ENCODE results near the gene SENP1. TPM values are rescaled to one million over a fixed set of nuclear protein-coding genes. Genes with fewer than 3 reads are reported as not detected.
A peak's percentile ranks its signal among the peaks of the same experiment; 100 is the strongest.

SENP1 gene
- total RNA-seq, 1 donor from 2014 or later, result 16.9 TPM

DNA sequence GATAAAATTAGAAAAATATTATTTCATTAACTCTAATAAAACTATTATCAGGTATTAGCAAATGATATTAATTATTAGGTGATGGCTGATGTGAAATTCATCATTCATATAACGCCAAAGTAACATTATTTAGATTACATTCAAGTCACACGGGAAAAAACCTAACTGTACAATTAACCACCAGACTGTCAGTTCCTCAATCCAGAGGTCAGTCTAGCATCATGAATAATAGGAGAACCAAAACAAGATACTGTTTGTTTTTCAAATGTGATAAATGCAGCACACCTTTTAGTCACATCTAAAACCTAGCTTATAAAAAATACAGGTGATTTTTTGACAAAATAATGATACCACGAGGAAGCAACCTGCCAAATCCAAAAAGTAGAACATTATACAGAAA, 19.6 kb downstream of the SENP1 start:
- Histone ChIP-seq H3K27ac (no peak overlapping the region), H3K9me3 (no peaks in the 10 kb centered on the region), H3K36me3 (peaks cover 69% of the 10 kb centered on the region), H3K27me3 (no peaks in the 10 kb centered on the region), H3K4me1 (no peaks in the 10 kb centered on the region), H3K4me3 (no peak overlapping the region)
- DNase-seq (no peak), ATAC-seq (no peak)
- intact Hi-C loops (cut with DNase I), result no loop called here
- no peak for TF ChIP-seq CTCF (IDR thresholded peaks at IDR 0.05)

DNA sequence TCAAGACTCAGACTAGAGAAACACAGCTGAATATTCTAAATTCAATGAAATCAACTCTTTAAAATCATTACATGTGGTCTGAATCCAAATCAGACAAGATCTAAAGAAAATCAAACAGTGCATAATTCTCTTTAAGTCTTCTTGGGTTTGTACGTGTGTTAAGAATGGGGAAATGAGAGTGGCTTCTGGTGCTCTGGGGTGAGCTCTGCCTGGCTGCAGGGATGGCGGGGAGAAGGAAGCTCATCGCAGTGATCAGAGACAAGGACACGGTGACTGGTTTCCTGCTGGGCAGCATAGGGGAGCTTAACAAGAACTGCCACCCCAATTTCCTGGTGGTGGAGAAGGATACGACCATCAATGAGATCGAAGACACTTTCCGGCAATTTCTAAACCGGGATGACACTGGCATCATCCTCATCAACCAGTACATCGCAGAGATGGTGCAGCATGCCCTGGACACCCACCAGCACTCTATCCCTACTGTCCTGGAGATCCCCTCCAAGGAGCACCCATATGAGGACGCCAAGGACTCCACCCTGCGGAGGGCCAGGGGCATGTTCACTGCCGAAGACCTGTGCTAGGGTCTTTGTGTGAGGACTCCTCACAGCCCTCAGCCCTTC, 20.9 kb downstream of the SENP1 start:
- intact Hi-C loops (cut with DNase I), result no loop called here
- Histone ChIP-seq H3K4me3 (no peak overlapping the region), H3K4me1 (no peaks in the 10 kb centered on the region), H3K27me3 (no peaks in the 10 kb centered on the region), H3K27ac (no peak overlapping the region), H3K9me3 (no peaks in the 10 kb centered on the region), H3K36me3 (peaks cover 73% of the 10 kb centered on the region)
- ATAC-seq, result no peak
- no peak for DNase-seq
- no peak for TF ChIP-seq CTCF (IDR thresholded peaks at IDR 0.05)

GRCh38 chr12:48084066-48084465, 21.8 kb downstream of the SENP1 start:
- Histone ChIP-seq H3K4me1 (no peaks in the 10 kb centered on the region), H3K9me3 (no peaks in the 10 kb centered on the region), H3K27me3 (no peaks in the 10 kb centered on the region), H3K4me3 (no peak overlapping the region), H3K27ac (no peak overlapping the region), H3K36me3 (peaks cover 68% of the 10 kb centered on the region)
- ATAC-seq (no peak), DNase-seq (no peak)
- intact Hi-C loops (cut with DNase I), result no loop called here
- peak; percentile 15 for TF ChIP-seq CTCF (IDR thresholded peaks at IDR 0.05)

DNA sequence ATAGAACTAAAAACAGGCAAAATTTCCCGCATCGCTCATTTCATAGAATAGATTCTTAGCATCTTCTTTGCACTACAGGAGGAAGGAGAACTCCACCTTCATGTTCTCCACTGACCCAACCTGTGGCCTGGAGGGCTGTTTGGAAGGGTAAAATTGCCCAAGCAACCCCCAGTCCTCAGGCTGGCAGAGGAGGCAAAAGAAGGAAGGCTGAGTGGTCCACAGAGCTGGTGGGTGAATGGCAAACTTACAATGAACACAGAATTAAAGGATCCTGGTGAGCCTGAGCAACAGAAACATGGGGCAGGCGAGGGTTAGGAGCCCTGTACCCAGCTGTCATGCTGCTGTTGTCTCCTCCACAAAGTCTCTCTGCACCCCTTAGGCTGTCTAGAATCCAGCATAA, 25.1 kb downstream of the SENP1 start:
- Histone ChIP-seq H3K9me3 (no peaks in the 10 kb centered on the region), H3K36me3 (peaks cover 36% of the 10 kb centered on the region), H3K4me1 (no peaks in the 10 kb centered on the region), H3K27me3 (no peaks in the 10 kb centered on the region), H3K4me3 (no peak overlapping the region), H3K27ac (no peak overlapping the region)
- DNase-seq (no peak), ATAC-seq (no peak)
- TF ChIP-seq CTCF (IDR thresholded peaks at IDR 0.05), result no peak
- intact Hi-C loops (cut with DNase I), result no loop called here

DNA sequence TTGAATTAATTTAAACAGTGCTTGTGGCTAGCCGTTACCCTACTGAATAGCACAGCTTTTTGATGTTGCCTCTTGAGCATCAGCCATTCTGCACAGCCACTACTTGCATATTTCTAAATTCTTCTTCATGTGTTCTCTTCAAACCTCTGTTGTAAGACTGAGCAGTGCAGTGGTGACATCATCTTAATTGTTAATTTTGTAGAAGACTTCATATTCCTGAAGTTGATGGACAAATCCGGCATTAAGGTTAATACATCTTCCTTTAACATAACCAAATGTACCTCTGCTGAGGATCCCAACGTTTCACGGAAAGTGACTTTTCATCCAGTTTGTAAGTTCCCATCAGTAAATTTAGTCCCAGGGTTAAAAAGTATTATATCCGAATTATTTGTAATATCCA, 25.6 kb downstream of the SENP1 start:
- H3K27me3 ChIP-seq, result no peaks in the 10 kb centered on the region
- no peaks in the 10 kb centered on the region for H3K4me1 ChIP-seq
- ATAC-seq (no peak), DNase-seq (no peak)
- H3K27ac ChIP-seq, result no peak overlapping the region
- H3K4me3 ChIP-seq, result no peak overlapping the region
- intact Hi-C loops (cut with DNase I), result no loop called here
- peaks cover 30% of the 10 kb centered on the region for H3K36me3 ChIP-seq
- no peaks in the 10 kb centered on the region for H3K9me3 ChIP-seq
- no peak for TF ChIP-seq CTCF (IDR thresholded peaks at IDR 0.05)

GRCh38 chr12:48078901-48079300, 27.0 kb downstream of the SENP1 start:
- ATAC-seq (peak; percentile 63), DNase-seq (peak; percentile 65)
- Histone ChIP-seq H3K4me1 (no peaks in the 10 kb centered on the region), H3K27me3 (no peaks in the 10 kb centered on the region), H3K27ac (no peak overlapping the region), H3K4me3 (no peak overlapping the region), H3K9me3 (no peaks in the 10 kb centered on the region), H3K36me3 (peaks cover 35% of the 10 kb centered on the region)
- intact Hi-C loops (cut with DNase I), result no loop called here
- TF ChIP-seq CTCF (IDR thresholded peaks at IDR 0.05), result no peak

Measured in upper lobe of right lung (tissue), 1 donor.